Smooth muscle cell of the coronary artery (primary cell): ENCODE data around the gene OPN1MW3. TPM values are rescaled to one million over a fixed set of nuclear protein-coding genes. Genes with fewer than 3 reads are reported as not detected.

Experiments
- total RNA-seq: library from RNA; depleted of rRNA; stranded (reverse); fragments of >200 nt; gene quantifications from 2 replicates; pipeline ENCODE4 v1.2.3, GENCODE V29; 2014; ENCODE audit warnings: low replicate concordance

OPN1MW3 gene
- not detected in 2 replicates for total RNA-seq

GRCh38 chrX:154257282-154257681 lies at the start of gene OPN1MW3:
OPN1MW3 (plus strand) TSS chrX:154257582; CDS start chrX:154257620, 38 bp downstream.

GRCh38 chrX:154219456-154219855 lies 37.9 kb upstream of the OPN1MW3 start, which contains the start of gene OPN1MW2:
OPN1MW2 (plus strand) TSS chrX:154219756; CDS start chrX:154219816, 60 bp downstream.

DNA sequence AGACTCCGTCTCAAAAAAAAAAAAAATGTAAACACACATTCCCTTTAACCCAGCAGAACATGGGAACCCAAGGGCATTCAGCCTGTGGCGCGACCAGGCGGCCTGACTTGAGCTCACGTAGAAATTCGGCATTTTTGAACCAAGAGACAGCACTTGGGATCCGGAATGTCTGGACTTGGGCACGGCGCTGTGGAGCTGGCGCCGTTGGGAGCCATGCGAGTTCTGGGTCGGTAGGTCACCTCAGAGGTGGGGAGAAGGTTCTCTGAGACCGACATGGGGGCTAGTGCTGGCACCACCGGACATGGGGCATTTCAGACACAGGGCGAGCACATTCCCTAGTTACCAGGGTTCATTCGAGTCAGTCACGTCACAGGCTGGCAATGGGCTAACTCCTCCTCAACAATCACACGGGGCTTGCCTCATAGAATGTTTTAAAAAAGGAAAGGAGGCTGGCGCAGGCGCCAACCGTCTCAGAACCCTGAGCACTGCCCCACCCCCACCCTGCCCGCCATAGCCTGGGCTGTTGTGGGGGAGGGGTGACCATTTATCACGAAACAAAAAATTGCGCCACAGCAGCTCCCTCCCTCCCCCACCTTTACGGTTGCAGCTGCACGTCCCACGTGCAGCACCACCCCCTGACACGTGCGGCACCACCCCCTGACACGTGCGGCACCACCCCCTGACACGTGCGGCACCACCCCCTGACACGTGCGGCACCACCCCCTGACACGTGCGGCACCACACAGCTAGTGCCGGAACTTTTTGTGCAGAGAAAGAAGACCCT lies 37.6 kb downstream of the OPN1MW3 start, which contains the start of gene TEX28:
TEX28 (minus strand) TSS at position 334 of the 784 bp plus-strand sequence. CDS start 3,007 bp downstream, outside the sequence.

GRCh38 chrX:154295664-154296310 lies 38.4 kb downstream of the OPN1MW3 start, which contains the start of gene TKTL1:
TKTL1 (plus strand) TSS chrX:154295795; CDS start chrX:154295860, 65 bp downstream.

Other genes with a start within 250 kb of the OPN1MW3 start
- 59.0 and 66.3 TPM in 2 replicates for gene IRAK1, start 237.7 kb upstream of the OPN1MW3 start, total RNA-seq
- gene MECP2, start 159.9 kb upstream of the OPN1MW3 start, total RNA-seq = 11.0 and 17.7 TPM in 2 replicates
- not detected in 2 replicates for gene OPN1LW, start 113.3 kb upstream of the OPN1MW3 start, total RNA-seq
- gene OPN1MW, start 75.0 kb upstream of the OPN1MW3 start, total RNA-seq = not detected in 2 replicates
- not detected in 2 replicates for gene OPN1MW2, start 37.8 kb upstream of the OPN1MW3 start, total RNA-seq
- gene TEX28, start 37.5 kb downstream of the OPN1MW3 start, total RNA-seq = not detected in 2 replicates
- gene TKTL1, start 38.2 kb downstream of the OPN1MW3 start, total RNA-seq = not detected in 2 replicates
- gene FLNA, start 117.1 kb downstream of the OPN1MW3 start, total RNA-seq = 2,276 and 2,381 TPM in 2 replicates
- 15.9 and 23.0 TPM in 2 replicates for gene EMD, start 121.7 kb downstream of the OPN1MW3 start, total RNA-seq
- gene RPL10, start 140.8 kb downstream of the OPN1MW3 start, total RNA-seq = 1,663 and 2,613 TPM in 2 replicates
- gene DNASE1L1, start 151.7 kb downstream of the OPN1MW3 start, total RNA-seq = 34.3 and 98.6 TPM in 2 replicates
- 12.3 and 18.6 TPM in 2 replicates for gene TAFAZZIN, start 154.0 kb downstream of the OPN1MW3 start, total RNA-seq
- 43.1 and 65.7 TPM in 2 replicates for gene ATP6AP1, start 171.1 kb downstream of the OPN1MW3 start, total RNA-seq
- 115 and 175 TPM in 2 replicates for gene GDI1, start 179.6 kb downstream of the OPN1MW3 start, total RNA-seq
- 105 and 224 TPM in 2 replicates for gene FAM50A, start 186.6 kb downstream of the OPN1MW3 start, total RNA-seq
- 9.6 and 17.3 TPM in 2 replicates for gene PLXNA3, start 200.7 kb downstream of the OPN1MW3 start, total RNA-seq
- gene LAGE3, start 221.7 kb downstream of the OPN1MW3 start, total RNA-seq = 14.9 and 16.4 TPM in 2 replicates
- 18.7 and 42.7 TPM in 2 replicates for gene UBL4A, start 229.0 kb downstream of the OPN1MW3 start, total RNA-seq
- gene SLC10A3, start 233.0 kb downstream of the OPN1MW3 start, total RNA-seq = 11.6 and 12.5 TPM in 2 replicates